OCI-LY1 (cell line): Measurements from ENCODE around the gene ST6GALNAC2.

ENCODE experiments used
- H2AFZ ChIP-seq: fragments of 200-600 bp; sonication (generic), shearing (Covaris generic); 2 replicates; pipeline ENCODE4 v1.6.0; 2014; ENCODE audit warnings: antibody characterized with exemption, mild to moderate bottlenecking, low read length
- H3F3A ChIP-seq: fragments of 200-600 bp; sonication (generic), shearing (Covaris generic); 2 replicates; pipeline ENCODE4 v1.6.0; 2014; ENCODE audit warnings: mild to moderate bottlenecking, antibody characterized with exemption, low read length, moderate library complexity; ENCODE audit not compliant: insufficient read depth
- H3K27ac ChIP-seq: fragments of 200-600 bp; sonication (generic); 2 replicates; pipeline ENCODE4 v1.5.1; 2014; ENCODE audit warnings: low read length, mixed run types, mild to moderate bottlenecking, low read depth; ENCODE audit not compliant: poor library complexity, severe bottlenecking
- H3K27me3 ChIP-seq: fragments of 200-600 bp; sonication (generic); 2 replicates; pipeline ENCODE4 v1.6.0; 2014; ENCODE audit warnings: antibody characterized with exemption, mild to moderate bottlenecking, low read length, moderate library complexity; ENCODE audit not compliant: insufficient read depth
- H3K36me3 ChIP-seq: fragments of 200-600 bp; sonication (generic); 2 replicates; pipeline ENCODE4 v1.6.1; 2014; ENCODE audit warnings: mild to moderate bottlenecking, antibody characterized with exemption, low read length, moderate library complexity, mixed read lengths; ENCODE audit not compliant: insufficient read depth
- H3K4me1 ChIP-seq: fragments of 200-600 bp; sonication (generic); 2 replicates; pipeline ENCODE4 v1.5.1; 2014; ENCODE audit warnings: mild to moderate bottlenecking, low read length, moderate library complexity; ENCODE audit not compliant: insufficient read depth, severe bottlenecking
- H3K4me2 ChIP-seq: fragments of 200-600 bp; sonication (generic), shearing (Covaris generic); 2 replicates; pipeline ENCODE4 v1.6.1; 2014; ENCODE audit warnings: low read length
- H3K4me3 ChIP-seq: fragments of 200-600 bp; sonication (generic); 2 replicates; pipeline ENCODE4 v1.5.1; 2014; ENCODE audit warnings: low read length, low read depth, mild to moderate bottlenecking, mixed read lengths; ENCODE audit not compliant: poor library complexity, severe bottlenecking
- H3K79me2 ChIP-seq: fragments of 200-600 bp; shearing (Covaris generic); 2 replicates; pipeline ENCODE4 v1.6.1; 2016; ENCODE audit warnings: mixed run types, low read length, mixed read lengths; ENCODE audit not compliant: insufficient read depth
- H3K9ac ChIP-seq: fragments of 200-600 bp; sonication (generic), shearing (Covaris generic); 2 replicates; pipeline ENCODE4 v1.6.1; 2014; ENCODE audit warnings: mild to moderate bottlenecking, low read length, mixed read lengths
- H3K9me2 ChIP-seq: fragments of 200-600 bp; sonication (generic), shearing (Covaris generic); 2 replicates; pipeline ENCODE4 v1.6.1; 2014; ENCODE audit warnings: low read depth, mild to moderate bottlenecking, low read length, mixed read lengths
- H3K9me3 ChIP-seq: fragments of 200-600 bp; shearing (Covaris generic); 2 replicates; pipeline ENCODE4 v1.6.1; 2014; ENCODE audit warnings: low read length, mixed read lengths
- H4K20me1 ChIP-seq: fragments of 200-600 bp; sonication (generic), shearing (Covaris generic); 2 replicates; pipeline ENCODE4 v1.6.0; 2016; ENCODE audit warnings: mild to moderate bottlenecking, low read length; ENCODE audit not compliant: insufficient read depth
- CTCF ChIP-seq: fragments of 200-600 bp; sonication (generic), shearing (Covaris generic); IDR thresholded peaks from 2 replicates; pipeline ENCODE4 v1.5.1; 2017; ENCODE audit warnings: mild to moderate bottlenecking, antibody characterized with exemption, low read length, moderate library complexity, mixed read lengths
- EZH2 ChIP-seq: fragments of 200-600 bp; sonication (generic), shearing (Covaris generic); IDR thresholded peaks from 2 replicates; pipeline ENCODE4 v1.8.0; 2017; ENCODE audit warnings: borderline replicate concordance, mixed run types, mild to moderate bottlenecking, antibody characterized with exemption, low read length, moderate library complexity, mixed read lengths

Gene ST6GALNAC2

DNA sequence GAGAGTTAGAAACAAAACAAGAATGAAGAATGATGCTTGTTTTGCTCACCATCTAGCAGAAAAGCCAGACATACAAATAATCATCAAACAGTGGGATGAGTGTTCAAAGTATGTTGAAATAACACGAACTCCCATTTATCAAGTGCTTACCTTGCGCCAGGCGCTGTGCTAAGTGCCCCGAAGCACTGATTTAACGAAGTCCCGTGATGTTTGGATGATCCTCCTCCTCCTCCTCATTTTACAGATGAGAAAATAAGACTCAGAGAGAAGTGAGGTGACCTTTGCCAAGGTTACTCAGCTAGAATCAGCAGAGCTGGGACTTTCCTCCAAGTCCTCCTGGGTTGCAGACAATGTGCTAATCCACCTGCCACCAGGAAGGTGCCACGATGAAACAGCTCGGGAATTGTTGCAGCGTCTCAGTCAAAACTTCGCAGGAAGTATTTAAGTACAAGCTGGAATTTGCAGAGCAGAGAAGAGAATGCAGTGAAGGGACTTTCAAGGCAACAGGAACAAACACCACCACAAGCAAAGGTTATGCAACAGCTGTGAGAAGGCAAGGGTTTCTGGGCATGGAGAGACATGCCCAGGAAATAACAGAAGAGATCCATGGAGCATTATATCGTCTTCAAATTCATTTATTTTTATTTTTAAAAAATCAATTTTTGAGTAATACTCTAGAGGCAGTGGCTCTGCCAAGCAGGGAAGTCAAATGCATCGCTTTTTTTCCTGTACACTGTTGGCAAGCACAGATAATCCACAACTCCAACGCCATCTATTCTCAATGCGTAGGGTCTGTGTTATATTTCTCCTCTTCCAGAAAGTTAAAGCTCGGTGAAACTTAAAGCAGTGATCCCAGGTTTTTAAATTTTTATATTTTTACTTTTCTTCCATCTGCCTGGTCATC, 34.7 kb downstream of the ST6GALNAC2 start:
- TF ChIP-seq CTCF (no peak), EZH2 (no peak)
- Histone ChIP-seq H3K4me2 (no peak overlapping the region), H3K4me3 (no peak overlapping the region), H3K9me3 (no peaks in the 10 kb centered on the region), H3K4me1 (no peaks in the 10 kb centered on the region), H4K20me1 (no peaks in the 10 kb centered on the region), H2AFZ (no peak overlapping the region), H3K27me3 (no peaks in the 10 kb centered on the region), H3F3A (no peaks in the 10 kb centered on the region), H3K79me2 (no peaks in the 10 kb centered on the region), H3K9ac (no peak overlapping the region), H3K27ac (no peak overlapping the region), H3K36me3 (no peaks in the 10 kb centered on the region), H3K9me2 (no peaks in the 10 kb centered on the region)

DNA sequence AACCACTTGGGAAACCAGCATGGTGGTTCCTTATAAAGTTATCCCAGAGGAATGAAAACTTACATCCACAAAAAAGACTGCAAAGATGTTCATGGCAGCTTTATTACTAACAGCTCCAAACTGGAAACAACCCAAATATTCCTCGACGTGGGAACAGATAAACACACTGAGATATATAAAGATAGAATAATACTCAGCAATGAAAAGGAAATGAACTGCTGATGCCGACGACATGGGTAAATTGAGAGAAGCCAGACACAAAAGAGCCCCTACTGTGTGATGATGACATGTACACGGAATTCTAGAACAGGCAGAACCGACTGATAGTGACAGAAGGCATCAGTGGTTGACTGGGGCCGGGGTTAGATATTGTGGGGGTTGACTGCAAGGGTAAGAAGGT, 36.1 kb downstream of the ST6GALNAC2 start:
- H3K9ac ChIP-seq: no peak overlapping the region
- H3K9me2 ChIP-seq: no peaks in the 10 kb centered on the region
- H3K4me1 ChIP-seq: no peaks in the 10 kb centered on the region
- H3K4me2 ChIP-seq: no peak overlapping the region
- H3K9me3 ChIP-seq: no peaks in the 10 kb centered on the region
- no peaks in the 10 kb centered on the region for H3K36me3 ChIP-seq
- no peaks in the 10 kb centered on the region for H3F3A ChIP-seq
- no peaks in the 10 kb centered on the region for H4K20me1 ChIP-seq
- TF ChIP-seq CTCF: no peak
- no peak for TF ChIP-seq EZH2
- no peaks in the 10 kb centered on the region for H3K27me3 ChIP-seq
- H3K4me3 ChIP-seq: no peak overlapping the region
- no peaks in the 10 kb centered on the region for H3K79me2 ChIP-seq
- H2AFZ ChIP-seq: no peak overlapping the region
- H3K27ac ChIP-seq: no peak overlapping the region

- H3K79me2 ChIP-seq: no peaks in the 10 kb centered on the region
- H3K9ac ChIP-seq: no peak overlapping the region
- no peaks in the 10 kb centered on the region for H3K9me2 ChIP-seq
- no peak overlapping the region for H2AFZ ChIP-seq
- H3K9me3 ChIP-seq: no peaks in the 10 kb centered on the region
- TF ChIP-seq EZH2: no peak
- TF ChIP-seq CTCF: no peak
- H3K4me2 ChIP-seq: no peak overlapping the region
- H4K20me1 ChIP-seq: no peaks in the 10 kb centered on the region
- no peak overlapping the region for H3K27ac ChIP-seq
- no peaks in the 10 kb centered on the region for H3K4me1 ChIP-seq
- H3K36me3 ChIP-seq: no peaks in the 10 kb centered on the region
- no peaks in the 10 kb centered on the region for H3K27me3 ChIP-seq
- no peaks in the 10 kb centered on the region for H3F3A ChIP-seq
- no peak overlapping the region for H3K4me3 ChIP-seq
Observed at GRCh38 chr17:76549215-76549518, 36.5 kb downstream of the ST6GALNAC2 start.
